ENCODE measurements around the gene PAK5.

DNA sequence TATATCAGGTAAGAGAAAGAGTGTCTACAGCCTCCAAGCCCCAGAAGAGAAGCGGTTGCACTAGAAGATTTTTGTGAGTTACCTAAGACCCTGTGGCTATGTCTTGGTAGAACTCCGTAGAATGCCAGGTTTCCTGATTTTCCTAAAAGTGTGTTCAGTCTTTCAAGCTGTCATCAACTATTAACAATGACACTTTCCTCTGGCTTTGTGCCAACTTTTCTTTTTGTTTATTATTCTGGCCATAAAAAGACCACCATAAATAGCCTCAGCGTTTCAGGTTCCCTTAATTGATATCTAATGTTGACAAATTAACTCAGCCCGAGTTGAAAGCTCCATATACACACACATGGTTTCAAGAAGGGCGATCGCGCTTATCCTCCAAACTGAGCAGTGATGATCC lies 1.2 kb downstream of the PAK5 start:
- TF ChIP-seq, protein P1, sequence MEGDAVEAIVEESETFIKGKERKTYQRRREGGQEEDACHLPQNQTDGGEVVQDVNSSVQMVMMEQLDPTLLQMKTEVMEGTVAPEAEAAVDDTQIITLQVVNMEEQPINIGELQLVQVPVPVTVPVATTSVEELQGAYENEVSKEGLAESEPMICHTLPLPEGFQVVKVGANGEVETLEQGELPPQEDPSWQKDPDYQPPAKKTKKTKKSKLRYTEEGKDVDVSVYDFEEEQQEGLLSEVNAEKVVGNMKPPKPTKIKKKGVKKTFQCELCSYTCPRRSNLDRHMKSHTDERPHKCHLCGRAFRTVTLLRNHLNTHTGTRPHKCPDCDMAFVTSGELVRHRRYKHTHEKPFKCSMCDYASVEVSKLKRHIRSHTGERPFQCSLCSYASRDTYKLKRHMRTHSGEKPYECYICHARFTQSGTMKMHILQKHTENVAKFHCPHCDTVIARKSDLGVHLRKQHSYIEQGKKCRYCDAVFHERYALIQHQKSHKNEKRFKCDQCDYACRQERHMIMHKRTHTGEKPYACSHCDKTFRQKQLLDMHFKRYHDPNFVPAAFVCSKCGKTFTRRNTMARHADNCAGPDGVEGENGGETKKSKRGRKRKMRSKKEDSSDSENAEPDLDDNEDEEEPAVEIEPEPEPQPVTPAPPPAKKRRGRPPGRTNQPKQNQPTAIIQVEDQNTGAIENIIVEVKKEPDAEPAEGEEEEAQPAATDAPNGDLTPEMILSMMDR (IDR thresholded peaks at IDR 0.05 in 2 of 3, conservative IDR thresholded peaks at IDR 0.05 in 1 of 3; ENCODE audit: borderline replicate concordance in 1 of 3, insufficient read depth in 1 of 3, low read depth in 2 of 3, low read length in 2 of 3) = no peak
- no peak for TF ChIP-seq JUND (IDR thresholded peaks at IDR 0.05)
- TF ChIP-seq, protein P2, sequence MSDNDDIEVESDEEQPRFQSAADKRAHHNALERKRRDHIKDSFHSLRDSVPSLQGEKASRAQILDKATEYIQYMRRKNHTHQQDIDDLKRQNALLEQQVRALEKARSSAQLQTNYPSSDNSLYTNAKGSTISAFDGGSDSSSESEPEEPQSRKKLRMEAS (IDR thresholded peaks at IDR 0.05) = no peak
- TF ChIP-seq POLR2A (IDR thresholded peaks at IDR 0.05; ENCODE audit: borderline replicate concordance, extremely low read depth, insufficient read depth, insufficient read length) = no peak
- no peak for TF ChIP-seq EZH2 (IDR thresholded peaks at IDR 0.05)
- no peak for TF ChIP-seq POLR2AphosphoS5 (IDR thresholded peaks at IDR 0.05; ENCODE audit: low read depth, low read length)
- TF ChIP-seq SIN3A (IDR thresholded peaks at IDR 0.05; ENCODE audit: low read depth) = no peak
